Gastroesophageal sphincter (tissue), 4 donors: ENCODE results near the gene SPATA32. TPM values are rescaled to one million over a fixed set of nuclear protein-coding genes. Genes with fewer than 3 reads are reported as not detected.

ENCODE experiments used
- ATAC-seq: fragments of 150-250 bp; one replicate; pipeline ENCODE4 v1.9.1; 2016; ENCODE audit warnings: mild to moderate bottlenecking, moderate library complexity
- H3K27ac ChIP-seq, 4 donors: fragments of 200-600 bp; sonication (generic) in 3 of 4; 1 replicate in 3 of 4; 2 replicates in 1 of 4; pipeline ENCODE4 v1.5.1; 2016 to 2019
- H3K27me3 ChIP-seq: fragments of 200-600 bp; sonication (generic); one replicate; pipeline ENCODE4 v1.5.1; 2019
- H3K36me3 ChIP-seq, 2 donors: fragments of 200-600 bp; sonication (generic); one replicate each; pipeline ENCODE4 v1.5.1; 2019; ENCODE audit warnings: control low read depth in 1 of 2
- H3K4me1 ChIP-seq, 3 donors: fragments of 200-600 bp; sonication (generic); 1 replicate in 2 of 3; 2 replicates in 1 of 3; pipeline ENCODE4 v1.5.1; 2016 to 2019; ENCODE audit warnings: control low read depth in 2 of 3
- H3K4me3 ChIP-seq, 2 donors: fragments of 200-600 bp; sonication (generic); one replicate each; pipeline ENCODE4 v1.5.1; 2019; ENCODE audit warnings: mild to moderate bottlenecking in 1 of 2, moderate library complexity in 1 of 2
- H3K9me3 ChIP-seq, 3 donors: fragments of 200-600 bp; sonication (generic); one replicate each; pipeline ENCODE4 v1.5.1; 2017 to 2019; ENCODE audit warnings: control low read depth in 2 of 3
- CTCF ChIP-seq, 4 experiments: fragments of 200-600 bp in 2 of 4; fragments of 450-650 bp in 2 of 4; sonication (generic) in 1 of 4; IDR thresholded peaks; one replicate each; pipeline ENCODE4 v1.5.1; 2017 to 2019; ENCODE audit warnings: antibody characterized with exemption in 4 of 4, mild to moderate bottlenecking in 2 of 4, moderate library complexity in 2 of 4
- EP300 ChIP-seq: sonication (generic); formaldehyde crosslinking; IDR thresholded peaks from one replicate; pipeline ENCODE4 v1.6.1; 2017; ENCODE audit warnings: antibody characterized with exemption, mild to moderate bottlenecking
- POLR2A ChIP-seq, 2 donors: fragments of 450-650 bp; IDR thresholded peaks; one replicate each; pipeline ENCODE4 v1.6.1; 2017; ENCODE audit warnings: antibody characterized with exemption in 2 of 2, mild to moderate bottlenecking in 2 of 2, moderate library complexity in 1 of 2
- POLR2AphosphoS5 ChIP-seq: sonication (generic); formaldehyde crosslinking; IDR thresholded peaks from one replicate; pipeline ENCODE4 v1.6.1; 2017; ENCODE audit warnings: antibody characterized with exemption
- WGBS, 2 donors: methylation state at CpG; one replicate each; pipeline ENCODE4 v1.1.5; 2018; ENCODE audit warnings: low coverage in 1 of 2; 5-methylcytosine and 5-hydroxymethylcytosine counted together
- total RNA-seq, 4 donors: library from RNA; depleted of rRNA; stranded (reverse); fragments of >200 nt; gene quantifications; one replicate each; pipeline ENCODE4 v1.1.0, GENCODE V29; 2016

Gene SPATA32
- total RNA-seq, 4 donors from 2014 or later = not detected

GRCh38 chr17:45264988-45265387 lies 3.1 kb upstream of the SPATA32 start:
- H3K9me3 ChIP-seq = no peaks in the 10 kb centered on the region
- no peak overlapping the region for H3K27ac ChIP-seq
- H3K4me1 ChIP-seq = peaks cover 0 to 25% (median 9%) of the 10 kb centered on the region in 3 donors
- no peak overlapping the region for H3K4me3 ChIP-seq
- WGBS, 2 donors = 88% methylated on average over 1 of the region's 8 CpGs; no CpG with 5 or more reads in 1 of the 2 donors
- no peak for ATAC-seq
- H3K36me3 ChIP-seq = peaks cover 0 to 68% of the 10 kb centered on the region in 2 donors
- TF ChIP-seq EP300 (no peak), CTCF (IDR thresholded peaks at IDR 0.05) (no peak), POLR2A (IDR thresholded peaks at IDR 0.05) (no peak), POLR2AphosphoS5 (no peak)
- no peaks in the 10 kb centered on the region for H3K27me3 ChIP-seq

GRCh38 chr17:45264430-45264829 lies 2.5 kb upstream of the SPATA32 start:
- peaks cover 0 to 25% (median 9%) of the 10 kb centered on the region in 3 donors for H3K4me1 ChIP-seq
- H3K27ac ChIP-seq = no peak overlapping the region
- TF ChIP-seq CTCF (IDR thresholded peaks at IDR 0.05) (no peak), EP300 (no peak), POLR2A (IDR thresholded peaks at IDR 0.05) (no peak), POLR2AphosphoS5 (no peak)
- ATAC-seq = no peak
- H3K27me3 ChIP-seq = no peaks in the 10 kb centered on the region
- H3K36me3 ChIP-seq = peaks cover 0 to 63% of the 10 kb centered on the region in 2 donors
- 80% methylated on average over 1 of the region's 14 CpGs; no CpG with 5 or more reads in 1 of the 2 donors for WGBS, 2 donors
- no peak overlapping the region for H3K4me3 ChIP-seq
- H3K9me3 ChIP-seq = no peaks in the 10 kb centered on the region

- no peak overlapping the region for H3K4me3 ChIP-seq
- H3K27me3 ChIP-seq = no peaks in the 10 kb centered on the region
- peaks cover 0 to 53% of the 10 kb centered on the region in 2 donors for H3K36me3 ChIP-seq
- H3K4me1 ChIP-seq = peaks cover 0 to 25% (median 9%) of the 10 kb centered on the region in 3 donors
- TF ChIP-seq CTCF (IDR thresholded peaks at IDR 0.05) (no peak), POLR2AphosphoS5 (no peak), EP300 (no peak), POLR2A (IDR thresholded peaks at IDR 0.05) (no peak)
- no peak for ATAC-seq
- no peaks in the 10 kb centered on the region for H3K9me3 ChIP-seq
- H3K27ac ChIP-seq = peak overlapping the region in 3 of 4 donors; percentile 26 to 78 (median 56)
- WGBS, 2 donors = 100% methylated on average over 2 of the region's 7 CpGs; no CpG with 5 or more reads in 1 of the 2 donors
Observed at GRCh38 chr17:45263477-45263860, 1.6 kb upstream of the SPATA32 start.

- TF ChIP-seq CTCF (IDR thresholded peaks at IDR 0.05) = no peak
- no peak for TF ChIP-seq POLR2A (IDR thresholded peaks at IDR 0.05)
- TF ChIP-seq EP300 = no peak
- TF ChIP-seq POLR2AphosphoS5 = no peak
- Histone ChIP-seq H3K27me3 (no peaks in the 10 kb centered on the region), H3K36me3 (peaks cover 0 to 46% of the 10 kb centered on the region in 2 donors), H3K4me3 (peak overlapping the region in 1 of 2 donors; percentile 65), H3K4me1 (peaks cover 0 to 25% (median 9%) of the 10 kb centered on the region in 3 donors), H3K27ac (peak overlapping the region in 3 of 4 donors; percentile 37 to 78 (median 56)), H3K9me3 (no peaks in the 10 kb centered on the region)
- peak; percentile 25 for ATAC-seq
- 0 to 34% methylated on average over 1 to 7 of the region's 18 CpGs for WGBS, 2 donors
Observed at GRCh38 chr17:45262516-45263476, 902 bp upstream of the SPATA32 start.
